HG02885 (cell line): ENCODE measurements around the gene SCG2.

ENCODE experiments used
- ATAC-seq: cut with Tn5 transposase; IDR thresholded peaks from one replicate; pipeline ENCODE4 v1.9.1; 2021; ENCODE audit warnings: mild to moderate bottlenecking; ENCODE audit not compliant: unreplicated experiment, poor library complexity

The SCG2 gene

DNA sequence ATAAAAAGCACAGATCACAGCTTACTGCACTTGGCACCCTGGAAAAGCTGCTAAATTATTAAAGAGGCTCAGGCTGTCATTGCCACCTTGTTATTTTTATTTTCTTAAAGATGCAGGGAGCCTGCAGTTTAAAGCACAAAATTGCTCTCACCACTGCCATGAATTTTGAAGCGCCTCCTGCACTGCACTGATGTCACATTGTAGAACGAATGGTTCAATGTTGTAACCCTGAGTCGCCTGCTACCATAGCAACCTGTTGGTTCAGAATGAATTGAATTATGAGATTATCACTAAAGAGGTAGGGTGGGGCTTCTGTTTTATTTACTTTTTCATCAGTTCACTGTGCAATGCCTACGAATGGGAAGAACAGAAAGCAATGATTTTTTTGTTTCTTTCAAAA is 16.5 kb downstream of the SCG2 start:
- ATAC-seq = no peak

DNA sequence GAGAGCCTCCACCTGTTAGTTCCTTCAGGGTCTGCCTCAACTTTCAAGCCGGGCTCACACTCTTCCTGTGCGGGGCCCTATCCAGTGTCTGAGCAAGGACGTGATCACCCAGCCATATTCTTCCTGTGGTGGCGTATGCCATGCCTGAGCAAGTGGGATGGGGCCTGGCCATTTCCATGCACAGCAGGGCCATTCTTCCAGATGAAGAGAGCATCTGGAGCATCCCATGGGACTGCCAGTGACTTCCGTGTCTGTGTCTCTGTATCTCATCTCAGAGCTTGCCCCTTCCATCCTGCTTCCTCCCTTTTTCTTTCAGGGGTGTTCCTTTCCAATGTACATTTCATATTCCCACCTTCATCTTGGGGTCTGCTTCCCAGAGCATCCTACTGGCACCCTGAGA is 20.2 kb downstream of the SCG2 start:
- no peak for ATAC-seq

DNA sequence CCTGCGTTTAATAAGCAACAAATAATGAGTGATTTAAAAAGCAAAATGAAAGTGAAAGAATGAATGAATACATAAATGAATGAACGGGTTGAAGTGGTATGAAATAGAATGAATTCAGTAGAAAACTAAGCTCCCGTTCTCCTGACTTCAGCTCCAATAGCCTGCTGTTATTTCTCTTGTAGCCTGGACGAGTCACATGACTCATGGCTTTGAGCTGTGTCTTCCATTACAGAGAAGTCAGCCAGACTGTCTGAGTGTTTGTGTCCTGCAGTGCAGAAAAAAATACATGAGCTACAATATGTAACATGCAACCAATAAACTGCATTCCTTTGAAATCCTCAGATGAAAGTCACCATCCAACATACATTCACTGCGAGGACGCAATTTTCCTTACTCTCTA is 21.2 kb downstream of the SCG2 start:
- no peak for ATAC-seq

DNA sequence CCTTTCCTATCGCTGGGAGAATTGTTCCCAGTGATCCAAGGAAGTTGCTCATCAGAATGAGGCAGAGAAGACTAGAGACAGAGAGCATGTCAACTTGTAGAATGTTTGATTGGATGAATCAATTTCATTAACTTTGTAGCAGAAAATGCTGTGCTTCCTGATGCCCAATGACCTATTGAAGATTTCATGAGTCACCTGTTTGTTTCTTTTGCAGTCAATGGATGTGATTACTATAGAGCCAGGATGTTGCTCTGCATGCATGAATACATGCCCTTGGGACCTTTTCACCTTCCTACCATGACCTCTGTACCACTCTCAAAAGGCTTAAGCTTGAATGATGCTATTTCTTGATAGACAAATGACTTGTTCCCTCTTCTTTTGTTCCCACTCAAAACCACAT is 23.3 kb downstream of the SCG2 start:
- ATAC-seq = no peak

DNA sequence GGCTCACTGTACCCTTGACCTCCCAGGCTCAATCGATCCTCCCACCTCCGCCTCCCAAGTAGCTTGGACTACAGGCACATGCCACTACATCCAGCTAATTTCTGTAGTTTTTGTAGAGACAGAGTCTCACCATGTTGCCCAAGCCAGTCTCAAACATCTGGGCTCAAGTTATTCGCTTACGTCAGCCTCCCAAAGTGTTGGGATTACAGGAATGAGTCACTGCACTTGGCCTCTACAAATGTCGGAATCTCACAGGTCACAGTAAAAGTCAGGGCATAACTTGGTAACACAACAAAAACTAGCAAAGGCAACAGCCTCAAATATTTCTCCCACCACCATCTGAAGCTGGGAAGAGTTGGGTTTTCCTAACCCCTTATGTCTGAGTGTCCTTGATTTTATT is 25.3 kb downstream of the SCG2 start:
- no peak for ATAC-seq

DNA sequence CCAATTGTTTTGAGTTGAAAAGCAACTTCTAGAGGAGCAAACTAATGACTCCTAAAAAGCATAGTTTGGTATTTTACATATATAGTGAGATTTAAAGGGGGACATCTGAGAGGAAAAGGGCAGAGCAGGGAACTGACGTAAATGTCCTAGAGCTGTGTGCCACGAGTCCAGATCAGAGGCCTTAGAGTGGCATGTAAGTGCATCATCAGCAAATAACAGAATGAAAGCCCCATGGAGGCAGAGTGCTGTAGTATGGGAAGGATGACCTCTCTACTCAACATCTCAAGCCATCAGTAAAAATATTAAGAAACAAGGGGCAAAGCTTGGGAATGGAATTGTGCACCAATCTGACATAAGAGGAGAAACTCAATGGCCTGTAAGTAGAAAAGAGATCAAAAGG is 31.4 kb downstream of the SCG2 start:
- no peak for ATAC-seq

DNA sequence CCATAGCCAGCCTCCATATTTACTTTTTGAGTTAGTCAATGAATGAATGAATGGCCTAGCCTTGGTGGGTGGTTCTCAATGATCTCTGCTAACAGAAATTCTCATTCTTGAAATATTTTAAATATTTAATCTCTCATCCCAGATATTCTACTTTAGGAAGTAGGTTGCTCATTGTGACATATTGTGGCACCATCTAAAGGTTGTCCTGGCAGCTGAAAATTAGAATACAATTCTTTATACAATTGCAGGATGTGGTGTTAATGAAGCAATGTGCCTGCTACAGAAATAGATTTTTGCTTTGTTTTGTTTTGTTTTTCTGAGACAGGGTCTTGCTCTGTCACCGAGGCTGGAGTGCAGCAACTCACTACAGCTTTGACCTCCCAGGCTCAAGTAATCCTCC is 35.8 kb downstream of the SCG2 start:
- no peak for ATAC-seq

DNA sequence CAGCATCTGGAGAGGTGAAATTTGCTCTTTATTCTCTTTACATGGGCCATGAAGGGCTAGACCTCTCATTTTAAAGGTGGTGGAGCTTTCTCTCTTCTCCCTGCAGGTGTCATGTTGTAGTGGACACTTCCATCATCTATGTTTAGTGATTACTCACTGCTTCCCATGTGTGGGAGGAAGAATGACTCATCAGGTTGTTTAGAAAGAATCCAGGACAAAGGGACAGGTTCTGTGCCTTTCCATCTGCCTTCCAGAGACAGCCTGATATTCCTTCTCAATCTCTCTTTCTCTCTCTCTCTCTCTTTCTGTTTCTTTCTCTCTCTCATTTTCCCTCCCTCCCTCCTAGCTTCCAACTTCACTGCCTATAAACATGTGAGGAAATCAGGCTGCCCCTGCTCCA is 38.7 kb downstream of the SCG2 start:
- no peak for ATAC-seq

DNA sequence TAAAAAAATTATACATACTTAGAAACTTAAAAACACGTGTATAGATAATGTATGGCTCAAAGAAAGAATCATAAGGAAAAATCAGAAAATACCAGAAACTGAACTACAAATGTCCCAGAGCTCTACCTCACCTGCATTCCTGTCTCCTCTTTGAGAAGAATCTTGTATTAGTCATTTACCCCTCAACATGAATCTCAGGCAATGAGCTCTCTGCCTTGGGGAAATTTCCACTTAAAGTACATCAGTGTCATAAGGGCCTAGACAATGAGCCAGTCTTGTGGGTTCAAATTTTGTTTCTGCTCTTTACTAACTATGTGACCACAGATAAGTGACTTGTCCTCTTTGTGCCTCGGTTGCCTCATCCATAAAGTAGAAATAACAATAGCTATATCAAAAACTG is 40.1 kb downstream of the SCG2 start:
- no peak for ATAC-seq

DNA sequence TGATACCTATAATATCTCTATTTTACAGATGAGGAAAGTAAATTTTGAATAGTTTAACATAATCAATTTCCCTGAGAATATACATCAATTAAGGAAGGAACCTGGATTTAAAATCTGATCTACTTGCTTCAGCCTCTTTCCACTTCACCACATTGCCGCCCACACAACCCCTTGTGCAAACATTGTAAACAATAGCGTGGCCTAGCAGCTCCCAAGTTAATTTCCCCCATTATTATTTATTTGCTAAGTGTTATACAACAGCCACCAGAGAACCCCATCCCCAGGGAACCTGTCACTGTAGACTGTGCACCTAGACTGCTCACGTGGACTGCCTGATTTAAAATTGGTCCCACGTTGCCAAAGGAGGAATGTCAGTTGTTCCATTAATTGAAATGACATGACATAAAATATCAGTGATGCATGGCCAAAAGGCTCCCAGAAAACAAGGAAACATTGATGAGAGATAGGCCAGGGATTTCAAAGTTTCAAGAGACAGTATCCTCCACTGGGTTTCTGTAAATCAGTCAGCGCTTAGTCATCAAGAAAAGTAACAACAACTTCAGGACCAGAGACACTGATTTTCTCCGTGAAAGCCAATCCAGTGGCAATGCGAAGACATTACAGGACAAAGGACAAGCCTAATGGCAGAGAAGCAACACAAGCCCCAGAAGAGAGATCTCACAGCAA is 41.3 kb downstream of the SCG2 start:
- ATAC-seq = no peak

DNA sequence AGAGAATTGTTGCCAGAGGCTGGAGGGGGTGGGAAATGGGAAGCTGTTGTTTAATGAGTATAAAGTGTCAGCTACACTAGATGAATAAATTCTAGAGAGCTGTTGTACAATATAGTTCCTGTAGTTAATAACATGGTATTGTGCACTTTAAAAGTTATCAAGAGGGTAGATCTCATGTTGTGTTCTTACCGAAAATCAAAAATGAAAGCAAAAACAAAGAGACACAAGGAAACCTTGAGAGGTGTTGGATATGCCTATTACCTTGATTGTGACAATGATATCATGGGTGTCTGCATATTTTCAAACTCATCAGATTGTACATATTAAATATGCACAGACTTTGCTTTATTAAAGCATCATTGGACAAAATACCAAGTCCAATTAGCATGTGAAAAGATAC is 43.2 kb downstream of the SCG2 start:
- no peak for ATAC-seq

DNA sequence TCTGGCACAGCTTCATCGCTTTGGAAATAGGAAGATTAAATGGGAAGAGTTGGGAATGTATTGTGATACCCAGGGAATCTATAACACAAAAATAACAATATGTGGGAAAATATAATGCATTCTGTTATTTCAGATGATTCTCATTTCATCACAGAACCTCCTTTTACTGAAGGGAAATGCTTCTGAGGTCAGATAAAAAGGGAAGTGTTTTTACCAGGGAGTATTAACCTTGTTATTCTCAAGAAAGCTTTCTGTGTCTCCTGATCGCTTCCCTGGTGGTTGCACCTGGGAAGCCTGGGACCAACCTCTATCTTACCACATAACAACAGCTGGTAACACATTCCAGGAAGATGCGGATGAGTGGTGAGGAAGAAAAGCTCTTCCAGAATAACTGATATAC is 47.2 kb downstream of the SCG2 start:
- ATAC-seq = no peak

DNA sequence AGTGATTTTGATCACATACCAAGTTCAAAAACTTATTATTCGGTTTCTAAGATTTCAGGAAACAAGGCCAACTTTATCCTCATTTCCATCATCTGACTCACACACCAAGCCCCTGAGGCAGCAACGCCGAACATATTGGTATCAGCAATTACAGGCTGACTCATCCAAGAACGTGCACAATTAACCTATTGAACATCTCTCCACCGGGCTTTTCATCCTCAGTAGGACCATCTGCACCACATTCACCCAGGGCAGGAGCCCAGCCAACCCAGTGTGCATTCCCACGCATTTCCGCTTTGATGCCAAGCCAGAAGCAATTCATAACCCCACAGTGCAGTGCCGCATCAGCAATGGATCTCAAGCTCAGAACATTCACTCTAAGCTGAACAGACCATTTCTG is 52.9 kb downstream of the SCG2 start:
- ATAC-seq = no peak

DNA sequence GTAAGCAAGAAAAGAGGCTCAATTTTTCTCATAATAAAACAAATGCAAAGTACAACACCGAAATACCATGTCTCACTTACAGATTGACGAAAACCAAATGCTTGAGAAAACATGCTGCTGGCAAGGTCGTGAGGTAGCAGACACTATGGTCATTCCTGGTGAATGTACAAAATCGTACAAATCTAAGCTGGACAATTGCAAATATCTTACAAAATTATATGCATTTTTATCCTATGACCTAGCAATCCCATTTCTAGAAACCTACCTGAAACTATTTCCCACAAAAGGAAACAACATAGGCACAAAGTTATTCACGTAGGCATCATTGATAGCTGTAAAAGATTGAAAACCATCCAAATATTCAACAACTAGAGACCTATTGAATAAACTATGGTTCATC is 54.0 kb downstream of the SCG2 start:
- no peak for ATAC-seq
